HUES64 (cell line): ENCODE results near the gene SPN. TPM values are rescaled to one million over a fixed set of nuclear protein-coding genes. Genes with fewer than 3 reads are reported as not detected.
A peak's percentile ranks its signal among the peaks of the same experiment; 100 is the strongest.
"Not testable (repeated sequence)": the region's sequence is repeated elsewhere in the genome, so short reads cannot be mapped to it uniquely, and the experiment has no call there.

Experiments
- H3K27ac ChIP-seq: 2 replicates; pipeline ENCODE4 v1.7.0; 2013; ENCODE audit warnings: low read depth, low read length, inconsistent platforms
- H3K27me3 ChIP-seq: 2 replicates; pipeline ENCODE4 v1.6.1; 2013; ENCODE audit warnings: mild to moderate bottlenecking, low read length; ENCODE audit not compliant: insufficient read depth
- H3K36me3 ChIP-seq: 2 replicates; pipeline ENCODE4 v1.6.1; 2013; ENCODE audit warnings: mild to moderate bottlenecking, low read length; ENCODE audit not compliant: insufficient read depth
- H3K4me1 ChIP-seq: 2 replicates; pipeline ENCODE4 v1.6.1; 2013; ENCODE audit warnings: mild to moderate bottlenecking, low read length, moderate library complexity; ENCODE audit not compliant: insufficient read depth
- H3K4me3 ChIP-seq: 2 replicates; pipeline ENCODE4 v1.5.1; 2013; ENCODE audit warnings: mild to moderate bottlenecking, low read length, moderate library complexity
- H3K9ac ChIP-seq: 2 replicates; pipeline ENCODE4 v1.6.1; 2013; ENCODE audit warnings: mild to moderate bottlenecking, low read depth, low read length
- H3K9me3 ChIP-seq: 2 replicates; pipeline ENCODE4 v1.6.1; 2013; ENCODE audit warnings: low read depth, low read length; ENCODE audit not compliant: insufficient read depth
- WGBS: fragments of 150-250, 120-280 bp; methylation state at CpG from one replicate; pipeline ENCODE4 v1.1.7; 2013; ENCODE audit warnings: missing lambda C conversion rate; 5-methylcytosine and 5-hydroxymethylcytosine counted together
- polyA plus RNA-seq, 2 experiments: library from polyadenylated mRNA; stranded (reverse); fragments of 50-300 nt; gene quantifications; one replicate each; pipeline ENCODE4 v1.2.3, GENCODE V29; 2013

The SPN gene, protein sequence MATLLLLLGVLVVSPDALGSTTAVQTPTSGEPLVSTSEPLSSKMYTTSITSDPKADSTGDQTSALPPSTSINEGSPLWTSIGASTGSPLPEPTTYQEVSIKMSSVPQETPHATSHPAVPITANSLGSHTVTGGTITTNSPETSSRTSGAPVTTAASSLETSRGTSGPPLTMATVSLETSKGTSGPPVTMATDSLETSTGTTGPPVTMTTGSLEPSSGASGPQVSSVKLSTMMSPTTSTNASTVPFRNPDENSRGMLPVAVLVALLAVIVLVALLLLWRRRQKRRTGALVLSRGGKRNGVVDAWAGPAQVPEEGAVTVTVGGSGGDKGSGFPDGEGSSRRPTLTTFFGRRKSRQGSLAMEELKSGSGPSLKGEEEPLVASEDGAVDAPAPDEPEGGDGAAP
- 0.45 TPM for polyA plus RNA-seq (2013, experiment 1 of 2)
- polyA plus RNA-seq (2013, experiment 2 of 2): 0.38 TPM

DNA sequence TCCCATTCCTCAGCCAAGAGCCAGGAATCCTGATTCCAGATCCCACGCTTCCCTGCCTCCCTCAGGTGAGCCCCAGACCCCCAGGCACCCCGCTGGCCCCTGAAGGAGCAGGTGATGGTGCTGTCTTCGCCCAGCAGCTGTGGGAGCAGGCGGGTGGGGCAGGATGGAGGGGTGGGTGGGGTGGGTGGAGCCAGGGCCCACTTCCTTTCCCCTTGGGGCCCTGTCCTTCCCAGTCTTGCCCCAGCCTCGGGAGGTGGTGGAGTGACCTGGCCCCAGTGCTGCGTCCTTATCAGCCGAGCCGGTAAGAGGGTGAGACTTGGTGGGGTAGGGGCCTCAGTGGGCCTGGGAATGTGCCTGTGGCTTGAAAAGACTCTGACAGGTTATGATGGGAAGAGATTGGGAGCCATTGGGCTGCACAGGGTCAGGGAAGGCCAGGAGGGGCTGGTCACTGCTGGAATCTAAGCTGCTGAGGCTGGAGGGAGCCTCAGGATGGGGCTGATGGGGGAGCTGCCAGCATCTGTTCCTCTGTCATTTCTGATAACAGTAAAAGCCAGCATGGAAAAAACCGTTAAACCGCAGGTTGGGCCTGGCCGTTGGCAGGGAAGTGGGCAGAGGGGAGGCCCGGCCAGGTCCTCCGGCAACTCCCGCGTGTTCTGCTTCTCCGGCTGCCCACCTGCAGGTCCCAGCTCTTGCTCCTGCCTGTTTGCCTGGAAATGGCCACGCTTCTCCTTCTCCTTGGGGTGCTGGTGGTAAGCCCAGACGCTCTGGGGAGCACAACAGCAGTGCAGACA is at the start of gene SPN:
SPN (plus strand) TSS at position 232 of the 791 bp plus-strand sequence; CDS start at position 714, 482 bp downstream.
- H3K27me3 ChIP-seq: no peaks in the 10 kb centered on the region
- no peak within 1 kb of the TSS for H3K4me3 ChIP-seq
- 86% methylated on average over 18 of the region's 18 CpGs for WGBS
- H3K9me3 ChIP-seq: no peaks in the 10 kb centered on the region
- H3K36me3 ChIP-seq: no peaks in the 10 kb centered on the region
- H3K4me1 ChIP-seq: peaks cover 9% of the 10 kb centered on the region; the same call in 1 of the 2 replicates
- no peak within 1 kb of the TSS for H3K27ac ChIP-seq
- H3K9ac ChIP-seq: no peak within 1 kb of the TSS

DNA sequence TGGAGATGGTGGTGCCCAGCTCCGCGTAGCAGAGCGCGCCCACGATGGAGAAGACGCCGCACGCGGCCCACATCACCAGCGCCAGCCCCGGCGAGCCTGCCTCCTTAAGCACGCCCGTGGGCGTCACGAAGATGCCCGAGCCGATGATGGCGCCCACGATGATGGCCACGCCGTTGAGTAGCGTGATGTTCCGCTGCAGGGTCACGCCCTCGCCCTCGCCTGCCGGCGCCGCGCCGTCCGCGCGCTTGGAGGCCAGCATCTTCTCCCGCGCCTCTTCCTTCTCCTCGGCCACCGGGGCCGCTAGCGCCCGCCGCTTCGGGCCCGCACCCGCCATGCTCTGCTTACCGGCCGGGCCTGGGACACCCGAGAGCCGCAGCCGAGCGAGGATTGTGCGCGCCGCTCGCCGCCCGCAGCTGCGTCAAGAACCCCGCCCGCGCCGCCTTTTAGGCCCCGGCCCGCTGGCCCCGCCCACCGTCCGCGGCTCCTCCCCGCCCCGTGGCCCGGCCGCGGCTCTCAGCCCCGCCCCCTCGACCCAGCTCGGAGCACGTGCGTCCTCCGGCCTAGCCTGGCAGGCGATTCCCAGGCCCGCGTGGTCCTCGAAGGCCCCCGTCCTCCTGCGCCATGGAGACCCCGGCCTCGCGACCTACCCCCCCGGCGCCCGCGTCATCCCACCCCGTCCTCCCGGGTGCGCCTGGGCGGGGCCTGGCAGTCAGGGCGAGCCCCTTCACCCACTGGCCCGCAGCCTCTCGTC is 49.6 kb upstream of the SPN start:
- not testable (repeated sequence) for H3K27me3 ChIP-seq, H3K36me3 ChIP-seq, H3K27ac ChIP-seq, H3K9me3 ChIP-seq, H3K4me1 ChIP-seq
- peak overlapping the region; percentile 74 for H3K4me3 ChIP-seq
- H3K9ac ChIP-seq: peak overlapping the region; percentile 82
- WGBS: under 1% methylated on average over 91 of the region's 100 CpGs

DNA sequence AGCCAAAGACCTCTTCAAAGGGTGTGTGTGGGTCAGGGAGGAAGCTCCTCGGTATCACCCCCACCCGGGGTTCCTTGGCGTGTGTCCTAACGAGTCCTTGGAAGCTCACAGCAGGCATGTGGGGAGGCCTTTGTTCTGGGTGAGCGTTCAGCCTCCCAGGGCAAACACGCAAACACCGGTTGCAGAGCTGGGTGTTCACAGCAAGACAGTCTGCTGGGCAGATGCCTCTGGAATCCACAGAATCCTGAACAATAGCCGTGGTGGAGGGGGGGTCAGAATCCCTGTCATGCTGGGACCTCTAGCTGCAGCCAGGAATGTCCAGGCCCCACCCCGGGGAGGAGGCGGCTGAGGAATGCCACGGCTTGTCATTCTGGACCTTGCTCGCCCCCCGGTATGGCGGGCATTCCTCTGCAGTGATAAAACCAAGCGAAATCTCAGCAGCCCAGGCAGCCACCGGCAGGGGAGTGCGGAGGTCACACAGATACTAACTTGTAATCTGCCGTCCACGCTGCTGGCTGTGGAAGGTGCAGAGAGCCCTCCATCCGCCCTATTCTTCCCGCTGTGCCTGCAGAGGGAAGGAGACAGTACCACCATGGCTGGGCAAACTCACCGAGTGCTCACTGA is 48.2 kb upstream of the SPN start:
- H3K4me1 ChIP-seq, H3K36me3 ChIP-seq, H3K27me3 ChIP-seq, H3K9me3 ChIP-seq: not testable (repeated sequence)
- Histone ChIP-seq H3K4me3 (peak overlapping the region; percentile 41), H3K27ac (peak overlapping the region; percentile 82; the same call in 1 of the 2 replicates), H3K9ac (peak overlapping the region; percentile 47; the same call in 1 of the 2 replicates)
- WGBS: 5% methylated on average over 19 of the region's 22 CpGs

DNA sequence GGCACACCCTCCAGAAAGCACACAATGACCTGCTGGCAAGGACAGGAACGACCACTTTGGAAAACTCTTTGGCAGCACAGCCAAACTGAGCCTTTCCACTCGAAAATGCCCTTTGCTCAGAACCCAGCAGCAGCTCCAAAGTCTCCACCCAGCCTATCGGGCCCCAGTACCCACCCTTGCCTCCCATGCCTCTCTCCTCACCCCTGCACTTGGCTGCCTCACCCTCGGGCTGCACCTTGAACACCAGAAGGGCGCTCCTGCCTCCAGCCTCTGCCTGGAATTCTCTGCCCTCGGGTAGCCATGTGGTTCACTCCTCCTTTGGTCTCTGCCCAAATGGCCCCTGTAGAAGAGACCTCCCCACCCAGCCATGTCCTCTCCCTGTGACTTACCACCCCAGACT is 46.9 kb upstream of the SPN start:
- H3K27me3 ChIP-seq, H3K27ac ChIP-seq, H3K4me3 ChIP-seq, H3K9ac ChIP-seq, H3K36me3 ChIP-seq, H3K4me1 ChIP-seq, H3K9me3 ChIP-seq: not testable (repeated sequence)
- WGBS: 74% methylated on average over 4 of the region's 6 CpGs

DNA sequence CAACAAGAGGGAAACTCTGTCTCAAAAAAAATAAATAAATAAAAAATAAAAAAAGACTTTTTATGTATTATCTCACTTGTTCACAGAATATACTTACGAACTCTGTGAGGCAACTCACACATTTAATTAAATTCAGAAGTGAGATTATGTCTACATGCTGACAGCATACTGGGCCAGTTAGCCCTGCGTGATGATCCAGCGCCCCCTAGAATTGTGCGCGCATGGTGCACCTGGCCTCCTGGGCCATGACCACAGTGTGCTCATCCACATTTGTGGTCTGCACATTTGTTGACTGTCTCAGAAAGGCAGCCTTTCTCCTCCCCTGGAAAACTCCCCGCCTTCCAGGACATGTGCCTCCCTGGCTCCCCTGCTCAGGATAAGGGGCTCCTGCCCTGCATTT is 42.5 kb upstream of the SPN start:
- not testable (repeated sequence) for H3K9ac ChIP-seq, H3K4me3 ChIP-seq, H3K9me3 ChIP-seq, H3K27ac ChIP-seq, H3K27me3 ChIP-seq, H3K36me3 ChIP-seq, H3K4me1 ChIP-seq
- 85% methylated on average over 5 of the region's 6 CpGs for WGBS

DNA sequence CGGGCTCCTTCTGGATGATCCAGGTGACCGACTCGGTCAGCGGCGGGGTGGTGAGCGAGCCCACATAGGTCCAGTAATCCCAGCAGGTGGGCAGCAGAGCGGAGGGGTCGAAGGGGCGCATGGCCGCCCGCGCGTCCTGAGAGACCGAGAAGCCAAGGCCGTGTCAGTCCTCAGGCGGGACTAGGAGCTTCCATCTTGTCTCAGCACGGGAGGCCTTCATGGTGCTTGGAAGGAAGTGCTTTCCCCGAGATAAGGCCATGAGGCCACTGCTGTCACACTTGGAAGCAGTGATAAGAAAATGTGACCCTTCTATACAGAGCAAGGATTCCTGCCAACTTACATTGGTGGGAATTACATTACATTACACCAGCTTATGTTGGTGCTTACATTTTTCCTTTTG is 40.3 kb upstream of the SPN start:
- H3K9me3 ChIP-seq, H3K27ac ChIP-seq, H3K27me3 ChIP-seq, H3K4me1 ChIP-seq, H3K36me3 ChIP-seq, H3K4me3 ChIP-seq, H3K9ac ChIP-seq: not testable (repeated sequence)
- 93% methylated on average over 11 of the region's 18 CpGs for WGBS

DNA sequence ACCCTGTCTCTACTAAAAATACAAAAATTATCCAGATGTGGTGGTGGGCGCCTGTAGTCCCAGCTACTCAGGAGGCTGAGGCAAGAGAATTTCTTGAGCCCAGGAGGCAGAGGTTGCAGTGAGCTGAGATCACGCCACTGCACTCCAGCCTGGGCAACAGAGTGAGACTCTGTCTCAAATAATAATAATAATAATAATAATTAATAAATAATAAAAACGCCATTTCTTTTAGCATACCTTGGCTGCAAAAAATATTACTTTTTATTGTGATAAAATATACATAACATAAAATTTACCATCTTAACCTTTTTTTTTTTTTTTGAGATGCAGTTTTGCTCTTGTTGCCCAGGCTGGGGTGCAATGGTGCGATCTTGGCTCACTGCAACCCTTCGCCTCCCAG is 39.8 kb upstream of the SPN start:
- H3K27ac ChIP-seq, H3K27me3 ChIP-seq, H3K4me3 ChIP-seq, H3K4me1 ChIP-seq, H3K36me3 ChIP-seq, H3K9ac ChIP-seq, H3K9me3 ChIP-seq: not testable (repeated sequence)
- WGBS: 94% methylated on average over 1 of the region's 5 CpGs

DNA sequence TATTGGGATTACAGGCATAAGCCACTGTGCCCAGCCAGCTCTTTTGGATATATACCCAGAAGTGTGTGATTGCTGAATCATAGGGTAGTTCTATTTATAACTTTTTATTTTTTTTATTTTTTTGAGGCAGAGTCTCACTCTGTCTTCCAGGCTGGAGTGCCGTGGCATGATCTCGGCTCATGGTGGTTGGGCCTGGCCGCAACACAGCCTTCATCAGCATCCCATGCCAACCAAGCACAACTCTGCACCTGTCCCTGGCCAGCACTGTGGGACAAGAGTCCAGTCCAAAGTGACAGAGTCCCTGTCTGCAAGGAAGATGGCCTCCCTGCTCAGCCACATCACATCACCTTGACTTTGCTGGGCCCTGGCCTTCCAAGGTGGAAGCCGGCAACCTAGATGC is 37.9 kb upstream of the SPN start:
- H3K9me3 ChIP-seq, H3K36me3 ChIP-seq, H3K4me3 ChIP-seq, H3K9ac ChIP-seq, H3K27me3 ChIP-seq, H3K27ac ChIP-seq, H3K4me1 ChIP-seq: not testable (repeated sequence)
- WGBS: 92% methylated on average over 3 of the region's 4 CpGs

DNA sequence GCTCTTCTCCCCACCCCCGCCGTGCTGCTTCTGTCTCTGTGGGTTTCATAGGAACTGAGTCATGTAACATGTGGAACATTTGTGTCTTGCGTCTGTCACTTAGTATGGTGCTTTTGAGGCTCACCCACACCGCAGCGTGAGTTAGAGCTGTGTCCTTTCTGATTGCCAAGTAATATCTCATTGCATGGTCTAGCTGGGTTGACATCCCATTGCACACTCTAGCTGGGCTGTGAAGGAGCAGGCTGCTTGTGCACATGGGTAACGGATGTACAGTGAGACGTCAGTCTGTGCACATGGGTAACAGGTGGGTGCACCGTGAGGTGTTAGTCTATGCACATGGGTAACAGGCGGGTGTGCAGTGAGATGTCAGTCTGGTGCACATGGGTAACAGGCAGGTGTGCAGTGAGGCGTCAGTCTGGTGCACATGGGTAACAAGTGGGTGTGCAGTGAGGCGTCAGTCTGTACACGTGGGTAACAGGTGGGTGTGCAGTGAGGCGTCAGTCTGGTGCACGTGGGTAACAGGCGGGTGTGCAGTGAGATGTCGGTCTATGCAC is 36.2 kb upstream of the SPN start:
- H3K4me3 ChIP-seq, H3K9ac ChIP-seq, H3K36me3 ChIP-seq, H3K4me1 ChIP-seq, H3K9me3 ChIP-seq, H3K27ac ChIP-seq, H3K27me3 ChIP-seq: not testable (repeated sequence)
- 89% methylated on average over 11 of the region's 16 CpGs for WGBS

DNA sequence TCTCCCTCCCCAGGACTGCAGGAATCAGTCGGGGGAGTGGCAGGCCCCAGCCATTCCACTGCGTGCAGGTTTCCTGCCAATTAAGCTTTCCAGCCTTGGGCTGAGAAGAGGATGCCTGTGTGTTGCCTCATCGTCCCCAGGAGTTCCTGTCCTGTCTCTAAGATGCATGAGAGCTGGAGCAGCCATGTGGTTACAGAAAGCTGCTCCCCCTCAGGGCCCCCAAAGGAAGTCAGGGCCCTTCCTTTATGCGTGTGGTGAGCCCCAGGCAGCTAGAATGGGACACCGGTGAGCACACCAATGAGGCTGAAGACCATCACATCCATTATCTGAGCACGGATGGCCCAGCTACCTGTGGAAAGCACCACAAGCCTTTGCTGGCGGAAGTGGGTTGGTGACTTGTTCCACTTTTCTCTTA is 35.4 kb upstream of the SPN start:
- H3K27me3 ChIP-seq, H3K4me3 ChIP-seq, H3K9me3 ChIP-seq, H3K36me3 ChIP-seq, H3K9ac ChIP-seq, H3K4me1 ChIP-seq, H3K27ac ChIP-seq: not testable (repeated sequence)
- WGBS: 33% methylated on average over 2 of the region's 7 CpGs
